SW480 (cell line): ENCODE data around the gene PNCK.
"Not testable (repeated sequence)": the region's sequence is repeated elsewhere in the genome, so short reads cannot be mapped to it uniquely, and the experiment has no call there.

Experiments
- DNase-seq: peaks from one replicate; pipeline ENCODE4 v3.0.0-alpha.2; 2016; ENCODE audit warnings: low spot score

Gene PNCK

DNA sequence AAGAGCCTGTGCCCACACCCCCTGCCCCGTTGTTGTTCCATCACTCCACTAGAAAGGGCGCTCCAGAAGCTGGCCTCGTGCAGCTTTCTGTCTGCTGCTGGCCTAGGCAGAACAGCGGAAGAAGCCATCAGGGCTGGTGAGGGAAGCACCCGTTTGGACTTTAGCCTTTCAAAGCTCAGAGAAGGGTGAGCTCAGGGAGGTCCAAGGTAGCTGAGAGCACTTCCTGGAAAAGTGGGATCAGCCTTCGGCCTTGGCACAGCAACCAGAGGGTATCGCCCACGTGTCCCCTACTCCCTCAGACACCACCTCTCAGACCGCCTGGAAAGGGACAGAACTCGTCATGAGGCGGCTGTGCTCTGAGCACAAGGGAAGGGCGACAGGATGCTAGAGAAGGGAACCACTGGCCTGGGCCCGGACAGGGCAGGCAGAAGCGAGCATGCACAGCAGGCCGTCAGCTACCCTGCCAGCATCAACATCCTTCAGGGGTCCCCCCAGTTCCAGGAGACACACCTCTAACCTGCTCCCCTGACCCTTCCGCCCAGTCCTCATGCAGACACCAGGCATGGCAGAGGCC lies 25.7 kb upstream of the PNCK start:
- DNase-seq = not testable (repeated sequence)

DNA sequence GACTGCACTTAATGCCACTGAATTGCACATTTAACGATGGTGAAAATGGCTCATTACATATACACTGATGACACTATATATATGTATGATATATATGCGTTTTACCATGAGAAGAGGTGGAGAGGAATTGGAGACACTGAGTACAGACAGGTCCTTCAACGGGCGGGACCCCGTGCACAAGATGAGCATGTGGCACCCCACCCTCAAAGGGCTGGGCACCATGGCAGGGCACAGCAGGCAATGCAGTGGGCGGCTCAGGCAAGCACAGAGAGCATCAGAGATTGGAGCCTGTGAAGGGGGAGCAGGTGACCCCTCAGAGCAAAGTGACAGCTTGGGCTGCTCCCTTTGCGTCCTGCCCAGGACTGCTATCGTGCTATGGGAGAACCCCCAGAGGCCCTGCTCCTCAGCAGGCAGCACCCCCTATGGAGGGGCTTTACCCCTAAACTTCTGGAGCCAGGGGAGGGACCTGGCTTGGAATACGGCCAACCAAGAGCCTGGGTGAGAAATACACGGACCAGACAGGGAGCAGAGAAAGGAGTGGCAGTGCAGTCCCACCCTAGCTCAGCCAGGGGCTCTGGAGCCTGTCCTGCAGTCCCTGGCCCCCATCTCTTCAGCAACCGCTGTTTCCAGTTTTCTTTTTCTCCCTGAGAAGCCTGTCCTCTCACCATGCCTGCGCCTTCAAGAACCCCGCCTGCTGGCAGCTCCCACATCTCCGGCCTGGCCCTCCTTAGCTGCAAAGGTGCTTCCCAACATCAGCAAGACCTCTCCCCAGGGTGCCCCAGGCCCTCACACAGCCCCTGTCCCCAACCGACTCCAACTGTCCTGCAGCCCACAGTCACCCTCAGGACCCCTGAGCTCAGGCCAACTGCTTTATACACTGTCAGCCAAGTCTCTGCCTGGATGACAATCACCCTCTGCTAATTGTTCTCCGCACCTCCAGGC lies 24.6 kb upstream of the PNCK start:
- DNase-seq = no peak

DNA sequence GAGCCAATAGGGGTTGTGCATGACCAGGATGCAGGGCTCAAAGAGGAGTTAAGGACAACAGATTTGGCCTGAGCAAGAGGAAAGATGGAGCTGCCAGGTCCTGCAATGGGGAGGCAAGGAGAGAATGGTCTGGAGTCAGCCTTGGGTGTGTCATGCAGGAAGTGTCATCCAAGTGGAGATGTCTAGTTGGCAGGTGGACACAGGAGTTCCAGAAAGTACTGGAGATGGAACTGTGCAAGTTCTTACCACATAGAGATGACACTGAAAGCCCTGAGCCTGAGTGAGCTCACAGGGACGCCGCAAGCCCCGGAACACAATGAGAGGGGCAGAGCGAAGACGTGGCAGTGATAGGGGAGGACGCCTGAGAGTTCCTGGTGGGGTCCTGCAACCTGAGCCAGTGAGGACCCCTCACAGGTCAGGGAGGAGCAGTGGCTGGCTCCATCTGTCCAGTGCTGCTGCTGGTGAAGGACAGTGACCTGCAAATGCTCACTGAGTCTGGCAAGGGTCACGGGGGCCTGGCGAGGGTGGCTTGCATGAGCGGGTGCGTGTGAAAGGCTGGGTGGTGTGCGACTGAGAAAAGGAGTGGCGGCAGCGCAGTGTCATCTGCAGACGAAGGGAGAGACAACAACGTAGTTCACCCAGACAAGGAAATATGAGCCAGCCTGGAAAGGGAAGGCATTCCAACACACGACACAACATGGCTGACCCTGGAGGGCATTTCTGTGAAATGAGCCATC lies 23.5 kb upstream of the PNCK start:
- not testable (repeated sequence) for DNase-seq

DNA sequence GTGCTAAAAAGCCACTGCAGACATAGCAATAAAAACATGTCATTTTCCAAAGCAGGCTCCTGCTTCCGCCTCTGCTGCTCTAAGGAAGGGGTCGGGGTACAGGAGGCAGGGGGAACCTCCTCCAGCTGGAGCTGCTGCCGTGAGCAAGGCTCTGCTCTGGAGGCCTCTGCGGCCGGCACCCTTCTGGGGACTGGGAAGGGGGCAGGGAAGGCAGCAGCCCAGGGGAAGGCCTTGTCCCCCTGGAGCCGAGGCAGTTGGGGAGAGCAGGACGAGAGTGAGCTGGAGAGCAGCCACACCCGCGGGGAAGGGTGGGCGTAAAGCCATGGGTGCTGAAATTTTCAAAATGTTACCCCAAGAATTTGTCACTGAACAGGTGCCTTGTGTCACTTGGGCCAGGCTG lies 22.9 kb upstream of the PNCK start:
- not testable (repeated sequence) for DNase-seq

DNA sequence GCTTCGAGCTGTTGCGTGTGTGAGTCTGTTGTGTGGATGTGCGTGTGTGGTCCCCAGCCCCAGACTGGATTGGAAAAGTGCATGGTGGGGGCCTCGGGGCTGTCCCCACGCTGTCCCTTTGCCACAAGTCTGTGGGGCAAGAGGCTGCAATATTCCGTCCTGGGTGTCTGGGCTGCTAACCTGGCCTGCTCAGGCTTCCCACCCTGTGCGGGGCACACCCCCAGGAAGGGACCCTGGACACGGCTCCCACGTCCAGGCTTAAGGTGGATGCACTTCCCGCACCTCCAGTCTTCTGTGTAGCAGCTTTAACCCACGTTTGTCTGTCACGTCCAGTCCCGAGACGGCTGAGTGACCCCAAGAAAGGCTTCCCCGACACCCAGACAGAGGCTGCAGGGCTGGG lies 22.5 kb upstream of the PNCK start:
- DNase-seq = no peak

DNA sequence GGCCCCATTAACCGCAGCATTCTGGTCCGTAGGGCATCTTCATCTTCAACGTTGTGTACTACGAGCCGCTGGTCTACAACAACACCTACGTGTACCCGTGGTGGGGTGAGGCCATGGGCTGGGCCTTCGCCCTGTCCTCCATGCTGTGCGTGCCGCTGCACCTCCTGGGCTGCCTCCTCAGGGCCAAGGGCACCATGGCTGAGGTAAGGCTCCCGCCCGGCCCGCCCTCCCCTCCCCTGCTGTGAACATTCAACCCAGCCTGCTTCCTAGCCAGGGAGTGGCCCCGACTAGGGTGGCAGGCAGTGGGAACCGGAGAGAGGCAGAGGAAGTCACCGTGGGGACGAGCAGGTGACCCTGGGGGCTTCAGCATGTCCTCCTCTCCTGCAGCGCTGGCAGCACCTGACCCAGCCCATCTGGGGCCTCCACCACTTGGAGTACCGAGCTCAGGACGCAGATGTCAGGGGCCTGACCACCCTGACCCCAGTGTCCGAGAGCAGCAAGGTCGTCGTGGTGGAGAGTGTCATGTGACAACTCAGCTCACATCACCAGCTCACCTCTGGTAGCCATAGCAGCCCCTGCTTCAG lies 21.2 kb upstream of the PNCK start:
- DNase-seq = no peak

DNA sequence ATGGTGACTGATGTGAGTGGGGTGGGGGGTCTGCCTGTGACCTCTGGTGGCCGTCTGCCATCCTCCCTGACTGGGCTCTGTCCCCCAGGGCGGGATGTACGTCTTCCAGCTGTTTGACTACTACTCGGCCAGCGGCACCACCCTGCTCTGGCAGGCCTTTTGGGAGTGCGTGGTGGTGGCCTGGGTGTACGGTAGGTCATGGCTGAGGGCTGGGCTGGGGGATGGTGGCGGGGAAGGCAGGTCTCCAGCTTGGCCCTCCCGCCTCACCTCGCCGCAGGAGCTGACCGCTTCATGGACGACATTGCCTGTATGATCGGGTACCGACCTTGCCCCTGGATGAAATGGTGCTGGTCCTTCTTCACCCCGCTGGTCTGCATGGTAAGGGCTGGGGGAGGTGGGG lies 20.6 kb upstream of the PNCK start:
- not testable (repeated sequence) for DNase-seq

DNA sequence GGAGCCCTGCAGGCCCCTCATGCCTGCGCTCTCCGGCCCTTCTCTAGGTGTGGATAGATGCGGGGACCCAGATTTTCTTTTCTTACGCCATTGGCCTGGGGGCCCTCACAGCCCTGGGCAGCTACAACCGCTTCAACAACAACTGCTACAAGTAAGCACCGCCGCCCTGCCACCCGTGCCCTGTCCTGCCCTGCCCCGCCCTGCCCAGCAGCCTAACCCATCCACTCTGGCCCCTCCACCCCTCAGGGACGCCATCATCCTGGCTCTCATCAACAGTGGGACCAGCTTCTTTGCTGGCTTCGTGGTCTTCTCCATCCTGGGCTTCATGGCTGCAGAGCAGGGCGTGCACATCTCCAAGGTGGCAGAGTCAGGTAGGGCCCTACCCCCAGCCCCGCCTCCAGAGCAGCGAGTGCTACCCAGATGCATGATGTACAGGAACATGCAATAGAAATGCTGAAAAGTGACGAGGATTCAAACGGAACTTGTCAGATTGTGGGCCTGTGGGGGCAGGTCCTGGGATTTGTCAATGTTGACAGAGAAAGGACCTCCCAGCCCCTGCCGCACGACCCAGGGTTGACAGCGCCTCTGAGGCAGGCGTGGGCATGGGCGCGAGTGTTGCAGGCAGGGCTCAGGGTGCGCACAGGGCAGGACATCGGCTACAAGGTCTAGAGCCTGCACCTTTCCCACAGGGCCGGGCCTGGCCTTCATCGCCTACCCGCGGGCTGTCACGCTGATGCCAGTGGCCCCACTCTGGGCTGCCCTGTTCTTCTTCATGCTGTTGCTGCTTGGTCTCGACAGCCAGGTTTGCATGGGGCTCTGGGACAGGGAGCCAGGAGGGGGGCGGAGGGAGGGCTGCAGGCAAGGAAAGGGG lies 19.8 kb upstream of the PNCK start:
- DNase-seq = no peak

DNA sequence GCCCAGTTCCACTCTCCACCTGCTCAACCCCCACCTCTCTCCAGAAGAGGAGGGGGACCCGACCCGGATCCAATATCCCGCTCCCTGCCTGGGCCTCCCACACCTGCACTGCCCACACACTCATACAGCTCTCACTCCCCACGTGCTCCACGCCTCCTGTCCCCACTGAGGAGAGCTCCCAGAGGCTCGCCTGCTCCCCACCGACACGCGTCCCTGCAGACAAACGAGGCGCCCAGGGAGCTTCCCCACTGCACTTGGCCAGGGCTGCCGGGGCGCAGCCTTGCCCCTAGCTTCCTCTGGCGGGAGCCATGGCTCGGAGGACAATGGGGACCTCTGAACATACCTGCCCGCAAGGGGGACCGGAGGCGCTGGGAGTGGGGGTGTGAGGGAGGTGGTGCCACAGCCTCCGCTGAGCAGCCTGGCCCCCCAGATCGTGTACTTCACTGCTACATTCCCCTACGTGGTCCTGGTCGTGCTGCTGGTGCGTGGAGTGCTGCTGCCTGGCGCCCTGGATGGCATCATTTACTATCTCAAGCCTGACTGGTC lies 19.1 kb upstream of the PNCK start:
- DNase-seq = no peak

DNA sequence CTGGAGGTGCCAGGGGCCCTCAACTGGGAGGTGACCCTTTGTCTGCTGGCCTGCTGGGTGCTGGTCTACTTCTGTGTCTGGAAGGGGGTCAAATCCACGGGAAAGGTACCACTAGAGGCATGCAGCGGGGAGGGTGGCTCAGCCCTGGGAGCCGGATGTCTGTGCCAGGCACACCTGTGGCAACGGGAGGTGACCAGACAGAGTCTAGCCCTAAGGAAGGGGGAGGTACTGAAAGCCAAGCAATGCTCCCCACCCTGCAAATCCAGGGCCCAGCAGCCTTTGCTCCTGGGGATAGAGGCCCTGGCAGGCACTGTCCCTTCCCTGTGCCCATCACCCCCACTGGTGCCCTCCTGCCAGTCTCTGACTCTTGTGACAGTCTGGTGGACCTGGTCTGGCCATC lies 18.4 kb upstream of the PNCK start:
- DNase-seq = no peak

DNA sequence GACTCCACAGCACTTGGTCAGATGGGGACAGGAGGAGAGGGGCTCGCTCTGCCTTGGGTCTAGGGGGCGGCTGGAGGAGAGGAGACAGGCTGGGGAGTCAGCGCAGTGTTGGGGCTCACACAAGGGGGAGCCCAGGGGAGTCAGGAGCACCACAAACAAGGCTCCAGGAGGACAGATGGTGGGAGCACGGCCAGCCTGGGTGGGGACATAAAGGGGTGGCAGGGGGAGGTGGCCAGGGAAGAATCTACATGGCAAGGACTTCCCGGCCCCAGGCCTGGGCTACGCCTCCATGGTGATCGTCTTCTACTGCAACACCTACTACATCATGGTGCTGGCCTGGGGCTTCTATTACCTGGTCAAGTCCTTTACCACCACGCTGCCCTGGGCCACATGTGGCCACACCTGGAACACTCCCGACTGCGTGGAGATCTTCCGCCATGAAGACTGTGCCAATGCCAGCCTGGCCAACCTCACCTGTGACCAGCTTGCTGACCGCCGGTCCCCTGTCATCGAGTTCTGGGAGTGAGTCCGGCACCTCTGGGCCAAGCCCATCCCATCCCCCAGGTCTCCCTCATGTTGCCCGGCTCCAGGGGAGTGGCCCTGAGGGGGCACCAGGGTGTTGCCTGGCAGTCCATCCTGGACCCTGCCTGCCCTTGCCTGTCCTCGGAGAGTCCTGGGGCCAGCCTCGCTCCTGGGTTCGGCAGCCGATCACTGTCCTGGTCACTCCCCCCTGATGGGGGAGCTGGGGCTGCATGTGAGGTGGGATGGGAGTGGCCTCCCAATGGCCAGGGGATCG lies 17.6 kb upstream of the PNCK start:
- DNase-seq = not testable (repeated sequence)

DNA sequence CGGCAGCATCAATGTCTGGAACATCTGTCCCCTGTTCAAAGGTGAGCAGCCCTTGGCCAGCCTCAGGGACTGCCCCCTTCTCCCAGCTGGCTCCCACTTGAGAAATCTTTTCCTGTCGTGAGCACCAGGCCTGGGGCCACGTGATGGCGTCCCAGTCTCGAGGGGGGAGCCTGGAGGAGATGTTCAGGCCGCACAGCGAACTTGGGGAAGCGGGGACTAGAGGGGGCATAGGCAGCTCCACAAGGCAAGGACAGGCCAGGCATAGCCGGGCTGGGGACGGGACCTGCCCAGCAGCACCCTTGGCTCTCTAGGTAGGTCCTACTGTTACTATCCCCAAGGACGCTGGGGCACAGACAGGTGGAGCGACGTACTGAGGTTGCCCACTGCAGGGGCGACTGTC lies 16.9 kb upstream of the PNCK start:
- DNase-seq = no peak

DNA sequence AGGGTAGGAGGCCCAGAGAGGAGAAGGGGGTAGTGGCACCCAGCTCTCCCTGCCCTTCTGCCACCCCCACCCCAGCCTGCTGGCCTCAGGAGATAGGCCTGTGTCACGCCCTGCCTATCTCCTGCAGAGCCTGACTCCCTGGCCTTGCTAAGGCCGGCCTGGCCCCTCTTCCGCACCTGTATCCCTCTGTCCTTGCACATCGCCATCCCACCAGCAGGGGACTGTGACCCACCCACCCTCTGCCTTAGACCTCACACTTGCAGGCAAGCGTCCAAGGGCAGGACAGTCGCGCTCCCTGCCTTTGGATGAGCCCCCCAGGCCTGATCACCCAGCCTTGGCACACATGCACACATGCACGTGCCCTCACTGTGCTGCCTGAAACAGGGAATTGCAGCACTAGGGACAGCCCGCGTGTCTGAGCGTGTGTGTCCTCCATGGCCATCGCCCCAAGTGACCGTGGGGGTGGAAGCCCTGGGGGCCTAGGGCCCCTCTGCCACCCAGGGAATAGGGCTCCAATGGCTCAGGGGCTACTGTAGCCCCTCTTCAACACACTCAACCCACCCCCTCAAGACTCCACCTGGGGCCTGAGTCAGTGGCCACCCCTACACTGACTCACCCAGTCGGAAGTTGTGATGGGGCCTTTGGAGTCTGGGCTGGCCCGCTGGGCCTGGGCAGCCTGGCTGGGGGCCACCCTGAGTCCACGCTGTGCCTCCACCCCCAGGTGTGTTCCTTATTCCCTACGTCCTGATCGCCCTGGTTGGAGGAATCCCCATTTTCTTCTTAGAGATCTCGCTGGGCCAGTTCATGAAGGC lies 16.2 kb upstream of the PNCK start:
- peak; percentile 26 for DNase-seq

DNA sequence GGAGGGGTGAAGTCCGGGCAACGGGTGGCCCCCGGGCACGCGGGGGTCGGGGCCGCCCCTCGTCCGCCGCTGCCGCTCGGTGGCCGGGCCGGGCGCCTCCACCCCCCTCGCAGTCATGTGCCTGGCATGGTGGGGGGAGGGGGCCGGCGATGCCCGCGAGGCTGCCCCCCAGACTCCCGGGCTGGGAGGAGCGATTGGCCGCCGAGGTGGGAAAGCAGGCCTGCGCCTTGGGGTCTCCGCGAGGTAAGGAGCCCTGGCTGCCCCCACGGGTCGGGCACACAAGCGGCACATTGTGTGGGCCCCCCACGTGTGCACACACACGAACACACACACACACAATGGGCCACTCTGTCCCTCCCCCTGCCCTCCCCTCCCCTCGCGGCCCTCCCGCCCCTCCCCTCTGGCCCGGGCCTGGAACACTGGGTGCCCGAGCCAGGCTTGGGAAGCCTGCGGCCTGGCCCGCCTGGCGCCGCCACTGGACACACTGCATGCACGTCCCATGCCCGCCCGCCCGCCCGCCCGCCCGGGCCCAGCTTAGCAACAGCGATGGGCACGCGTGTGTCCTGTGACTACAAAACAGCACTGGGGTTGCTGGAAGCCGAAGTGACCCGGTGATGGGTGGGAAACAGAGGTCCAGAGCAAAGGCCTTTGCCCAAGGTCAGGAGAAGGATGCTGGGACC lies 15.4 kb upstream of the PNCK start:
- peak; percentile 36 for DNase-seq

DNA sequence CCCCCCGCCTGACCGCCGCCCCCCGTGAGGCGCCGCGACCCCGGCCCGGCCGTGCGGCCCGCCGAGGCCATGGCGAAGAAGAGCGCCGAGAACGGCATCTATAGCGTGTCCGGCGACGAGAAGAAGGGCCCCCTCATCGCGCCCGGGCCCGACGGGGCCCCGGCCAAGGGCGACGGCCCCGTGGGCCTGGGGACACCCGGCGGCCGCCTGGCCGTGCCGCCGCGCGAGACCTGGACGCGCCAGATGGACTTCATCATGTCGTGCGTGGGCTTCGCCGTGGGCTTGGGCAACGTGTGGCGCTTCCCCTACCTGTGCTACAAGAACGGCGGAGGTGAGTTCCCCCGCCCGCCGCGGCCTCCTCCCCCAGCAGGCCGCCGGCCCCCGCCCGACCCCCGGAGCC lies 14.9 kb upstream of the PNCK start:
- DNase-seq = no peak

DNA sequence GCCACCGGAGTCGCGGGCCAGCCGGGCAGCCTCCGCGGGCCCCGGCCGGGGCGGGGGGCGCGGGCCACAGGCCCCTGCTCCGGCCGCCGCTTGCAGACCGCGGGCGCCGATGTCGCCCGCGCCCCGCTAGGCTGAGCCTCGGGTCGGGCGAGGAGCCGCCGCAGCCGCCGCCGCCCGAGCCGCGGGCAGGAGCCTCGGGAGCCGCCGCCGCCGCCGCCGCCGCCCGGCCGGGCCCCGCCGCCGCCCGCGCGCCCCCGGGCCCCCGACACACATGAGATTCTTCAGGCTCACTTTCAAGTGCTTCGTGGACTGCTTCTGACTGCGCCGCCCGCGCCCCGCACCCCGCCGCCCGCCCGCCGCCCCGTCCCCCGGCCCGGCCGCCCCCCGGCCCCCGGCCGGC lies 14.5 kb upstream of the PNCK start:
- no peak for DNase-seq

DNA sequence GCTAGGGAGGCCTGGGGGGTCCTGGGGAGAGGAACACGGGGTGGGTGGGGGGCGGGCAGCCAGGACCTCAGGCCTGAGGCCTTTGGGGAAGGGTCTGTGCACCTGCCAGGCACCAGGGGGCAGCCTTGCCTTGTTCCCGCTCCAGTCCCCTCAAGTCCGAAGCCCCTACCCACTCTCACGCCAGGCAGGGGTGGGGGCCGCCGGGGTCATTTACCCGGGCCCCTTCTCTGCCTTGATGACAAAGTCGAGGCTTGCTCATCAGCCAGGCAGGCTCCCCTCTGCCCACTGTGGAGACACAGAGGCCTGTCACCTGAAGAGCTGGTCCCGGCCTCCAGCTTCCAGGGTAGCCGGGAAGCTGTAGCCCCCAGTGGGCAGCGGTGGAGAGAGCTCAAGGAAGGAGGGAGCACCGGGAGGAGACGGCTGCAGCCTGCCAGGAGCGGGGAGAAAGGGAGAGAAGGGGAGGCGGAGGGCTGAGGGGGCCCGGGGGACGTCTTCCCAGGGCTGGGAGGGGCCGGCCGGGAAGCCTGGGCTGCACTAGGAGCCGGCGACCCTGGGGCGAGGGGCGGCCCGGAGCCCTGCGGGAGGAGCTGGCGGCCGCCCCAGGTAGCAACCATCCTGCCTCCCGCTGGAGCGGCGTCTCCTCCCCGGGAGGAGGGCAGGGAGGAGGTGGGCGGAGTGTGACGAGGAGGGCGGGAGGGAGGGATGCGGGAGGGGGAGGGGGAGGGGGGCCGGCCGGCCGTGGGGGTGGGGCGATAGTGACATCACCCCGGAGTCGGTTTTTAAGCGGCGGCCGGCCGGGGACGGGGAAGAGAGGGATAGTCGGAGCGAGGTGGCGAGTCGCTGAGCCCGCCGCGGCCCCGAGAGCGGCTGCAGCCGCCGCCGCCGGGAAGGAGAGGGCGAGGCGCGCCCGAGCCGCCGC lies 13.8 kb upstream of the PNCK start, which contains the start of gene SLC6A8:
Gene SLC6A8 (plus strand): TSS at position 806 of the 919 bp plus-strand sequence. CDS start 649 bp downstream, outside the sequence.
- peak; percentile 62 for DNase-seq

DNA sequence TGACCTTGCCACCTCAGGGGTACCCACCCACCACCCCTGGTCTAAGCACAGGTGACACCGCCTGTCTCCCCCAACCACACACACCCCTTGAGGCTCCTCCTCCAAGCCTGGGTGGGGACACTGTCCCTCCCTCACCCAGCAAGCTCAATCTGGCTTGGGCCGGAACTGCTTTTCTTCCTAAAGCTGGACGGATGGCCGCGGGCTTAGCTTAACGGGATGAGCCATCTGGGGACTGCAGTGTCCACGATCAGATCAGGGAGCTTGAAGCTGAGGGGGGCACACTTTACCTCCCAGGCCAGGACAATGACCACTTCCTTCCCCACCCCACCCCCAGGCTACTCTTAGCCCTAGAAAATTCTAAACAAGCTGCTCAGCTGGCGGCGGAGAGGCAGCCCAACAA lies 13.1 kb upstream of the PNCK start:
- DNase-seq = no peak
